ENCODE results near the gene SSB. TPM values are rescaled to one million over a fixed set of nuclear protein-coding genes. Genes with fewer than 3 reads are reported as not detected.
A peak's percentile ranks its signal among the peaks of the same experiment; 100 is the strongest.

The SSB gene
- total RNA-seq, 1 donor from 2014 or later, result 296 TPM

GRCh38 chr2:169823996-169824372 lies 25.3 kb downstream of the SSB start:
- TF ChIP-seq, protein P1, sequence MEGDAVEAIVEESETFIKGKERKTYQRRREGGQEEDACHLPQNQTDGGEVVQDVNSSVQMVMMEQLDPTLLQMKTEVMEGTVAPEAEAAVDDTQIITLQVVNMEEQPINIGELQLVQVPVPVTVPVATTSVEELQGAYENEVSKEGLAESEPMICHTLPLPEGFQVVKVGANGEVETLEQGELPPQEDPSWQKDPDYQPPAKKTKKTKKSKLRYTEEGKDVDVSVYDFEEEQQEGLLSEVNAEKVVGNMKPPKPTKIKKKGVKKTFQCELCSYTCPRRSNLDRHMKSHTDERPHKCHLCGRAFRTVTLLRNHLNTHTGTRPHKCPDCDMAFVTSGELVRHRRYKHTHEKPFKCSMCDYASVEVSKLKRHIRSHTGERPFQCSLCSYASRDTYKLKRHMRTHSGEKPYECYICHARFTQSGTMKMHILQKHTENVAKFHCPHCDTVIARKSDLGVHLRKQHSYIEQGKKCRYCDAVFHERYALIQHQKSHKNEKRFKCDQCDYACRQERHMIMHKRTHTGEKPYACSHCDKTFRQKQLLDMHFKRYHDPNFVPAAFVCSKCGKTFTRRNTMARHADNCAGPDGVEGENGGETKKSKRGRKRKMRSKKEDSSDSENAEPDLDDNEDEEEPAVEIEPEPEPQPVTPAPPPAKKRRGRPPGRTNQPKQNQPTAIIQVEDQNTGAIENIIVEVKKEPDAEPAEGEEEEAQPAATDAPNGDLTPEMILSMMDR (IDR thresholded peaks at IDR 0.05), result no peak
- TF ChIP-seq EZH2phosphoT487 (IDR thresholded peaks at IDR 0.05), result no peak
- TF ChIP-seq EZH2 (IDR thresholded peaks at IDR 0.05), result no peak
- Histone ChIP-seq H3F3A (ENCODE audit: low read depth) (peaks cover 20% of the 10 kb centered on the region), H2AFZ (replicated peaks) (peak overlapping the region; percentile 77), H3K27me3 (peaks cover 6% of the 10 kb centered on the region), H3K4me1 (peaks cover 23% of the 10 kb centered on the region), H3K4me2 (peak overlapping the region; percentile 92), H4K20me1 (ENCODE audit: low read depth) (peaks cover 25% of the 10 kb centered on the region), H3K27ac (no peak overlapping the region), H3K36me3 (no peaks in the 10 kb centered on the region), H3K4me3 (peak overlapping the region; percentile 65), H3K79me2 (ENCODE audit: low read depth) (peaks cover 58% of the 10 kb centered on the region), H3K9me3 (ENCODE audit: low read depth) (no peaks in the 10 kb centered on the region), H3K9ac (peak overlapping the region; percentile 51)
- peaks cover 2% of the 10 kb centered on the region for H3K27me3 Mint-ChIP-seq (ENCODE audit: insufficient read depth, low read depth)
- DNase-seq (ENCODE audit: low spot score), result no peak
- H3K4me1 Mint-ChIP-seq, result peaks cover 43% of the 10 kb centered on the region
- H3K27ac Mint-ChIP-seq, result peak overlapping the region; percentile 69
- H3K9me3 Mint-ChIP-seq, result no peaks in the 10 kb centered on the region
- peak overlapping the region; percentile 95 for H3K4me3 Mint-ChIP-seq
- peaks cover 8% of the 10 kb centered on the region for H3K36me3 Mint-ChIP-seq

DNA sequence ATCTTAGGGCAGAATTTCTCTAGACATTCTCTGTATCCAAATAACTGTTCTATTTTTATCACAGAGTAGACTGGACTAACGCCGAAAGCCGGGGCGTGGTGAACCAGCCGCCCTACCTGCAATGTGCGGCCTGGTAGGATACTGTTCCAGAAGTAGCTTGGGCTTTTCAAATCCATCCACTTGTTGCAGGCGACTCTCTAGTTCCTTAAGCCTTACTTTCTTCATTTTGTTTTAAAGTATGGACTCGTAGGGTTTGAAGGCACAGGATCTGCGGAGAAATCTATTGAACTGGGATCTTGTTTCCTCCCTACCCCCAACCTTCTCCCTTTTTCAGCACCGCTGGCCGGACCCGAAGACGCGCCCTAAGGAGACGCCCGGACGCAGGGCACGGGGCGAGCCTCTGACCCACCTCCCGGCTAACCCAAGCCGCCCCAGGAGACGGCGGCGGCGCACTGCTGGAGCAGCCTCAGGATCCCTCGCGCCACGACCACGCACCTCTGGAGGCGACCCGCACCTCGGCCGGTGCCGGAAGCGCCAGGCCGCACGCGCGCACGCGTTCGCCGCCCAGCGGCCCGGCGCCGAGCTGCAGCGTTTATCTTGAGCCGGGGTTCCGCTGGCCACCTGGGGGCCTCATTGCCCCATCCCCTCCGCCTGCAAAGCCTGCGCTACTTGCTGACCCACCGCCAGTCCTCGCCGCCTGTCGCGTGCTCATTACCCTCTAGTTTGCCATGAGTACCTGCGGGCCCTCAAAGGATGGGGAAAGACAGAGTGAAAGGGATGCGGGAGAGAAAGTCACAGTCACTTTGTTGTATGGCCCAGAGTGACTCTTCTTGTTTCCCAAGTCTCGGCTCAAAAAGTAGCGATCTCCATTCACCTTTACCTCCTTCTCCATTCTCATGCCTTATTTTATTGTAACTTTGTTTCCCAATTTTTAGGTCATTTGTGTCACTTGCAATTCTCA lies 26.0 kb downstream of the SSB start, which contains the start of gene METTL5:
TSS of gene METTL5 (minus strand) at position 533 of the 961 bp plus-strand sequence. CDS start at position 225, 308 bp downstream.
- H3K4me2 ChIP-seq, result peak within 1 kb of the TSS; percentile 92
- TF ChIP-seq, protein P1 (IDR thresholded peaks at IDR 0.05), result peak; percentile 98
- TF ChIP-seq EZH2phosphoT487 (IDR thresholded peaks at IDR 0.05) (no peak), EZH2 (IDR thresholded peaks at IDR 0.05) (no peak)
- Mint-ChIP-seq H3K4me3 (peak within 1 kb of the TSS; percentile 95), H3K36me3 (peaks cover 8% of the 10 kb centered on the region), H3K4me1 (peaks cover 44% of the 10 kb centered on the region), H3K9me3 (no peaks in the 10 kb centered on the region), H3K27me3 (ENCODE audit: insufficient read depth, low read depth) (peaks cover 4% of the 10 kb centered on the region), H3K27ac (peak within 1 kb of the TSS; percentile 69)
- H3K79me2 ChIP-seq (ENCODE audit: low read depth), result peaks cover 59% of the 10 kb centered on the region
- H3F3A ChIP-seq (ENCODE audit: low read depth), result peaks cover 14% of the 10 kb centered on the region
- peaks cover 26% of the 10 kb centered on the region for H4K20me1 ChIP-seq (ENCODE audit: low read depth)
- peaks cover 6% of the 10 kb centered on the region for H3K27me3 ChIP-seq
- H3K9ac ChIP-seq, result peak within 1 kb of the TSS; percentile 51
- H3K27ac ChIP-seq, result no peak within 1 kb of the TSS
- peak within 1 kb of the TSS; percentile 77 for H2AFZ ChIP-seq (replicated peaks)
- H3K4me1 ChIP-seq, result peaks cover 18% of the 10 kb centered on the region
- no peaks in the 10 kb centered on the region for H3K9me3 ChIP-seq (ENCODE audit: low read depth)
- peak within 1 kb of the TSS; percentile 65 for H3K4me3 ChIP-seq
- H3K36me3 ChIP-seq, result no peaks in the 10 kb centered on the region
- DNase-seq (ENCODE audit: low spot score), result peak; percentile 93

DNA sequence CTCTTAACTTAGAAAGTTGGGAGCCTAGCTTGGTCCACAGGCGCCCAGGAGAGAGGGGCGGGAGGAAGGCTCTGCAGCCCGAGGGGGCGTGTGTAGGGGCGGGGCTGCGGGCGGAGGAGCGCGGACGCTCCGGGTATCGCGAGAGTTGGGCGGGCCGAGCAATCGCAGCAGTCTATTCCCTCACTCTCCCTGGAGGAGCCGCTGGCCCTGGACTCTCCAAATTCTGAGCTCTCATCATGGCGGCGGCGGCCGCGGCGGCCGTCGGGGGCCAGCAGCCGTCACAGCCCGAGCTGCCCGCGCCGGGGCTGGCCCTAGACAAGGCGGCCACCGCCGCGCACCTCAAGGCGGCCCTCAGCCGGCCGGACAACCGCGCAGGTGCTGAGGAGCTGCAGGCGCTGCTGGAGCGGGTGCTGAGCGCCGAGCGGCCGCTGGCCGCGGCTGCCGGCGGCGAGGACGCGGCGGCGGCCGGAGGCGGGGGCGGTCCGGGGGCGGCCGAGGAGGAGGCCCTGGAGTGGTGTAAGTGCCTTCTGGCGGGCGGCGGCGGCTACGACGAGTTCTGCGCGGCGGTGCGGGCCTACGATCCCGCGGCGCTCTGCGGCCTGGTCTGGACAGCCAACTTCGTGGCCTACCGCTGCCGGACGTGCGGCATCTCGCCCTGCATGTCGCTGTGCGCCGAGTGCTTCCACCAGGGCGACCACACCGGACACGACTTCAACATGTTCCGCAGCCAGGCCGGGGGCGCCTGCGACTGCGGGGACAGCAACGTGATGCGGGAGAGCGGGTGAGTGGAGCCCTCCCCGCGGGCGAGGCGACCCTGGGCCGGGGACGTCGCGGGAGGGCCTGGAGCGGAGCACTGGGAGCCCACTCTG lies 28.8 kb downstream of the SSB start, which contains the start of gene UBR3:
TSS of gene UBR3 (plus strand) at position 183 of the 869 bp plus-strand sequence. CDS start at position 237, 54 bp downstream.
- peaks cover 4% of the 10 kb centered on the region for H3K27me3 Mint-ChIP-seq (ENCODE audit: insufficient read depth, low read depth)
- Histone ChIP-seq H3K27ac (no peak within 1 kb of the TSS), H3K79me2 (ENCODE audit: low read depth) (peaks cover 67% of the 10 kb centered on the region), H3K27me3 (peaks cover 6% of the 10 kb centered on the region), H3K9me3 (ENCODE audit: low read depth) (no peaks in the 10 kb centered on the region), H3F3A (ENCODE audit: low read depth) (peaks cover 14% of the 10 kb centered on the region), H3K36me3 (no peaks in the 10 kb centered on the region), H3K4me2 (peak within 1 kb of the TSS; percentile 100), H3K9ac (peak within 1 kb of the TSS; percentile 79), H3K4me3 (peak within 1 kb of the TSS; percentile 98), H4K20me1 (ENCODE audit: low read depth) (peaks cover 37% of the 10 kb centered on the region), H2AFZ (replicated peaks) (peak within 1 kb of the TSS; percentile 80), H3K4me1 (peaks cover 13% of the 10 kb centered on the region)
- H3K4me3 Mint-ChIP-seq, result peak within 1 kb of the TSS; percentile 97
- peak; percentile 96 for DNase-seq (ENCODE audit: low spot score)
- H3K36me3 Mint-ChIP-seq, result peaks cover 8% of the 10 kb centered on the region
- H3K4me1 Mint-ChIP-seq, result peaks cover 38% of the 10 kb centered on the region
- no peak for TF ChIP-seq EZH2phosphoT487 (IDR thresholded peaks at IDR 0.05)
- TF ChIP-seq EZH2 (IDR thresholded peaks at IDR 0.05), result no peak
- TF ChIP-seq, protein P1 (IDR thresholded peaks at IDR 0.05), result no peak
- H3K9me3 Mint-ChIP-seq, result no peaks in the 10 kb centered on the region
- H3K27ac Mint-ChIP-seq, result peak within 1 kb of the TSS; percentile 94
